ENCODE measurements around the gene F5. TPM values are rescaled to one million over a fixed set of nuclear protein-coding genes. Genes with fewer than 3 reads are reported as not detected.

F5 gene
- total and polyA plus RNA-seq, 2 experiments from 2014 or later = 20.4 to 24.0 TPM

DNA sequence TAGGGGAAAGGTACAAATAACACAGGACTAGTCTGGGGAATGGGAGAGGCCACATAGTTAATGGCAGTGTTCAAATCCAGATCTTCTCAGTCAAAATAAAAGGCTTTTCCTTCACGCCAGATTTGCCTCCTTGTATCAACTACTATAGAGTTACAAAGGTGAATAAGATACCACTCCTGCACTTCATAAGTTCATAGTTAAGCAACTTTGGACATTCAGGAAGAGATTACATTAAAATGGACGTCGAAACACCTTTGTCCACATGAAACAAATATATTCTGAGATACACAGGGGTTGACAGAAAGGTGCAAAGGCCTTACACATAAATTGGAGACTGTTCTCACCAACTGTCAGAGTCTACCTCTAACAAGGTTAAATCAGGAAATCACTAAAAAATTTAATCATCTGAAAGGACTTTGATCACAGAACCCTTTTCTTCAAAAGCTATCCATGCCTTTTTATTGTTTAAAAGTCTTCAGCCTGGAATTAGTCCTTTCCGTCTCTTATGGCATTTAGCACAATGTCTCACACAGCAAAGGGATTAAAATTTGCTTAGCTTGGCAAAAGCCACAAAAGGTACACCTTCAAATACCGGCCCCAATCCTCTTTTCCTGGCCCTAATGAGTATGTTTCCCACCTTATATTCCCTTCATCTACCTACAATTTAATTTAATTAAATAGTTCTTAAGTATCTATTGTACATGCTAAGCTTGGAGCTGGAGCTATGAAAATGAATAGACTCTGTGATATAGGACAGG lies 8.1 kb downstream of the F5 start:
- no peak overlapping the region for H2AFZ ChIP-seq
- H3K4me1 ChIP-seq (ENCODE audit: insufficient read depth) = no peaks in the 10 kb centered on the region
- H4K20me1 ChIP-seq (ENCODE audit: insufficient read depth, poor library complexity, severe bottlenecking) = no peaks in the 10 kb centered on the region
- WGBS (ENCODE audit: low lambda C conversion rate, missing lambda C conversion rate) = 81% methylated on average over 5 of the region's 5 CpGs
- H3K36me3 ChIP-seq (replicated peaks; ENCODE audit: insufficient read depth, low read depth) = no peaks in the 10 kb centered on the region
- H3K9me3 ChIP-seq (ENCODE audit: low read depth) = no peaks in the 10 kb centered on the region
- H3K4me3 ChIP-seq = no peak overlapping the region
- no peaks in the 10 kb centered on the region for H3K79me2 ChIP-seq
- no peaks in the 10 kb centered on the region for H3K27me3 ChIP-seq
- no peak overlapping the region for H3K4me2 ChIP-seq
- TF ChIP-seq, protein P1, sequence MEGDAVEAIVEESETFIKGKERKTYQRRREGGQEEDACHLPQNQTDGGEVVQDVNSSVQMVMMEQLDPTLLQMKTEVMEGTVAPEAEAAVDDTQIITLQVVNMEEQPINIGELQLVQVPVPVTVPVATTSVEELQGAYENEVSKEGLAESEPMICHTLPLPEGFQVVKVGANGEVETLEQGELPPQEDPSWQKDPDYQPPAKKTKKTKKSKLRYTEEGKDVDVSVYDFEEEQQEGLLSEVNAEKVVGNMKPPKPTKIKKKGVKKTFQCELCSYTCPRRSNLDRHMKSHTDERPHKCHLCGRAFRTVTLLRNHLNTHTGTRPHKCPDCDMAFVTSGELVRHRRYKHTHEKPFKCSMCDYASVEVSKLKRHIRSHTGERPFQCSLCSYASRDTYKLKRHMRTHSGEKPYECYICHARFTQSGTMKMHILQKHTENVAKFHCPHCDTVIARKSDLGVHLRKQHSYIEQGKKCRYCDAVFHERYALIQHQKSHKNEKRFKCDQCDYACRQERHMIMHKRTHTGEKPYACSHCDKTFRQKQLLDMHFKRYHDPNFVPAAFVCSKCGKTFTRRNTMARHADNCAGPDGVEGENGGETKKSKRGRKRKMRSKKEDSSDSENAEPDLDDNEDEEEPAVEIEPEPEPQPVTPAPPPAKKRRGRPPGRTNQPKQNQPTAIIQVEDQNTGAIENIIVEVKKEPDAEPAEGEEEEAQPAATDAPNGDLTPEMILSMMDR (IDR thresholded peaks at IDR 0.05; ENCODE audit: poor library complexity) = no peak
- TF ChIP-seq EZH2 (IDR thresholded peaks at IDR 0.05; ENCODE audit: borderline replicate concordance) (no peak), EZH2phosphoT487 (IDR thresholded peaks at IDR 0.05; ENCODE audit: low read depth, severe bottlenecking, unreplicated experiment) (no peak)
- H3K27ac ChIP-seq = no peak overlapping the region
- no peak for DNase-seq (ENCODE audit: low spot score)
- H3K9me2 ChIP-seq (replicated peaks; ENCODE audit: insufficient read depth) = no peaks in the 10 kb centered on the region

- no peaks in the 10 kb centered on the region for H3K27me3 ChIP-seq
- H3K4me3 ChIP-seq = no peak overlapping the region
- no peak for TF ChIP-seq EZH2 (IDR thresholded peaks at IDR 0.05; ENCODE audit: borderline replicate concordance)
- no peak for TF ChIP-seq EZH2phosphoT487 (IDR thresholded peaks at IDR 0.05; ENCODE audit: low read depth, severe bottlenecking, unreplicated experiment)
- TF ChIP-seq, protein P1 (IDR thresholded peaks at IDR 0.05; ENCODE audit: poor library complexity) = no peak
- 95% methylated on average over 1 of the region's 1 CpG for WGBS (ENCODE audit: low lambda C conversion rate, missing lambda C conversion rate)
- no peak for DNase-seq (ENCODE audit: low spot score)
- peaks cover 4% of the 10 kb centered on the region for H3K4me1 ChIP-seq (ENCODE audit: insufficient read depth)
- no peaks in the 10 kb centered on the region for H3K36me3 ChIP-seq (replicated peaks; ENCODE audit: insufficient read depth, low read depth)
- H3K9me2 ChIP-seq (replicated peaks; ENCODE audit: insufficient read depth) = no peaks in the 10 kb centered on the region
- H4K20me1 ChIP-seq (ENCODE audit: insufficient read depth, poor library complexity, severe bottlenecking) = no peaks in the 10 kb centered on the region
- H3K4me2 ChIP-seq = no peak overlapping the region
- no peaks in the 10 kb centered on the region for H3K79me2 ChIP-seq
- no peaks in the 10 kb centered on the region for H3K9me3 ChIP-seq (ENCODE audit: low read depth)
- H2AFZ ChIP-seq = no peak overlapping the region
- H3K27ac ChIP-seq = no peak overlapping the region
These were observed 9.3 kb downstream of the F5 start for GRCh38 chr1:169576935-169577331.

DNA sequence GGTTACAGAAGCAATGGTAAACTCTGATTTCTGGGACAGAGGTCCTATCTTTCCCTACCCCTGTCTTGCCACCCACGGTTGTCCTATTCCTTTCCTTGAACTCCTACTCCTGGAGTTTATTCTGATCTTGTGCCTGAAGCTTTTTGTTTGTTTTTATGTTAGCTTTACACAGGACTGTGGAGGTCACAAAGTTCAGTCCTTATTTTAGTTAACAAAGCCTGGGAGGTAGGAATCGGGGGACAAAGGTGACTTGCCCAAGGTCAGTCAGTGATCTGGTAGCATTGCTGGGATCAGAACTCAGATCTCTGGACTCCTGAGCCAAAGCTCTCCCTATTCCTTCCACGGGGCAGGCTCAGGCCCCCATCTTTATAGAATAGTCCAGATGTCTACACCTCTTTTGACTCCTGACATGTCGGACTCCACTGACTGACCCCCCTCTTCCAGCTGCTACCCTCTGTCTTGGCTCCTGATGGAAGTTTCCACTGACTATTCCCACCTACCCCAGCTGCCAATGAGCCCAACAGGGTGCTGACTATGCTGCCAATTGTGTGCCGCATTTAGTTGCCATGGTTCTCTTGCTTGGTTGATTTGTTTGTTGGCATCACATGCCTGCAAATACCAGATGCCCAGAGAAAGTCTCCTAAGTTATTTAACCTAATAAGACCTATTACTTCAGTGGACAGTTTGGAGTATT lies 9.9 kb downstream of the F5 start:
- H4K20me1 ChIP-seq (ENCODE audit: insufficient read depth, poor library complexity, severe bottlenecking) = no peaks in the 10 kb centered on the region
- H3K27me3 ChIP-seq = no peaks in the 10 kb centered on the region
- no peak overlapping the region for H3K4me3 ChIP-seq
- TF ChIP-seq, protein P1 (IDR thresholded peaks at IDR 0.05; ENCODE audit: poor library complexity) = no peak
- TF ChIP-seq EZH2 (IDR thresholded peaks at IDR 0.05; ENCODE audit: borderline replicate concordance) (no peak), EZH2phosphoT487 (IDR thresholded peaks at IDR 0.05; ENCODE audit: low read depth, severe bottlenecking, unreplicated experiment) (no peak)
- H3K4me1 ChIP-seq (ENCODE audit: insufficient read depth) = peaks cover 9% of the 10 kb centered on the region
- H3K4me2 ChIP-seq = no peak overlapping the region
- no peaks in the 10 kb centered on the region for H3K9me2 ChIP-seq (replicated peaks; ENCODE audit: insufficient read depth)
- no peak overlapping the region for H3K27ac ChIP-seq
- WGBS (ENCODE audit: low lambda C conversion rate, missing lambda C conversion rate) = 82% methylated on average over 5 of the region's 5 CpGs
- H3K36me3 ChIP-seq (replicated peaks; ENCODE audit: insufficient read depth, low read depth) = no peaks in the 10 kb centered on the region
- no peaks in the 10 kb centered on the region for H3K9me3 ChIP-seq (ENCODE audit: low read depth)
- H2AFZ ChIP-seq = no peak overlapping the region
- no peaks in the 10 kb centered on the region for H3K79me2 ChIP-seq
- DNase-seq (ENCODE audit: low spot score) = no peak

Measured in hepatocyte (in vitro differentiated cells).